Measurements from ENCODE around the gene FNDC3B. TPM values are rescaled to one million over a fixed set of nuclear protein-coding genes. Genes with fewer than 3 reads are reported as not detected.
A peak's percentile ranks its signal among the peaks of the same experiment; 100 is the strongest.

FNDC3B gene
- total and polyA plus RNA-seq, 2 of the 8 experiments (the other 6 are each of a cell fraction or from before 2014, with no cell fraction given): 14.1 to 44.4 TPM

GRCh38 chr3:172174513-172175253 is 135.3 kb downstream of the FNDC3B start:
- peak overlapping the region in 1 of 4 experiments; percentile 39; a peak in 1 of 8 replicates for H3K4me3 ChIP-seq (ENCODE audit: extremely low read depth in 1 of 4, insufficient read depth in 2 of 4, low read depth in 3 of 4, low read length in 4 of 4)
- no peak overlapping the region for H4K5ac ChIP-seq (ENCODE audit: insufficient read length, low read depth, low read length)
- DNase-seq (ENCODE audit: low read depth in 1 of 2, low spot score in 2 of 2) (no peak), FAIRE-seq (no peak)
- H4K91ac ChIP-seq (replicated peaks; ENCODE audit: insufficient read length, low read length): no peak overlapping the region
- WGBS, 2 experiments (ENCODE audit: extremely low coverage in 1 of 2, insufficient coverage in 1 of 2, insufficient read length in 1 of 2, insufficient replicate concordance in 2 of 2, low coverage in 1 of 2, low lambda C conversion rate in 2 of 2, missing lambda C conversion rate in 1 of 2): 27% methylated on average over 6 of the region's 7 CpGs; no CpG with 5 or more reads in 1 of the 2 experiments
- H3K27me3 ChIP-seq (replicated peaks in 1 of 4; ENCODE audit: control insufficient read depth in 3 of 4, extremely low read depth in 1 of 4, insufficient read depth in 3 of 4, low read length in 3 of 4): no peaks in the 10 kb centered on the region
- H3K9me3 ChIP-seq (ENCODE audit: insufficient read depth in 2 of 2, low read depth in 1 of 2, low read length in 1 of 2): no peaks in the 10 kb centered on the region
- no peak overlapping the region for H4K8ac ChIP-seq (ENCODE audit: extremely low read depth, insufficient read depth, low read length)
- POLR2A ChIA-PET (ENCODE audit: partially characterized antibody): interaction anchor here (0.9 to 1.0 kb wide), 2 partner anchors 20 to 34 kb away, joined by 3 read pairs; no protein-coding TSS in a partner anchor
- H2BK120ac ChIP-seq (replicated peaks; ENCODE audit: low read depth, low read length): no peak overlapping the region
- no peak overlapping the region for H3K23ac ChIP-seq (ENCODE audit: insufficient read length)
- H3K79me1 ChIP-seq (ENCODE audit: low read depth, low read length): peaks cover 2% of the 10 kb centered on the region; the same call in 1 of the 2 replicates
- peaks cover 4 to 62% of the 10 kb centered on the region in 2 experiments for H3K79me2 ChIP-seq (ENCODE audit: control insufficient read depth in 1 of 2, insufficient read depth in 2 of 2, low read length in 2 of 2)
- no peak overlapping the region for H3K4ac ChIP-seq (replicated peaks; ENCODE audit: insufficient read length, low read depth, low read length)
- H2AFZ ChIP-seq (ENCODE audit: low read length): no peak overlapping the region
- H4K20me1 ChIP-seq (replicated peaks in 1 of 2; ENCODE audit: control insufficient read depth in 1 of 2, insufficient read depth in 2 of 2, low read length in 2 of 2): peaks cover 0 to 2% of the 10 kb centered on the region in 2 experiments
- H2BK12ac ChIP-seq (ENCODE audit: low read depth, low read length): peak overlapping the region; percentile 77; the same call in 1 of the 2 replicates
- H3K27ac ChIP-seq (ENCODE audit: low read depth, low read length): peak overlapping the region; percentile 50; the same call in 1 of the 2 replicates
- no peaks in the 10 kb centered on the region; a peak in 1 of 8 replicates for H3K36me3 ChIP-seq (ENCODE audit: control insufficient read depth in 2 of 4, insufficient read depth in 4 of 4, low read length in 3 of 4)
- no peak overlapping the region for H2BK20ac ChIP-seq (ENCODE audit: low read length)
- CTCF ChIA-PET (ENCODE audit: partially characterized antibody): interaction anchor here (1.1 kb wide), 1 partner anchor 11 kb away, joined by 3 read pairs; no protein-coding TSS in a partner anchor
- peaks cover 12 to 39% (median 23%) of the 10 kb centered on the region in 4 experiments; a peak in 5 of 7 replicates for H3K4me1 ChIP-seq (replicated peaks in 1 of 4; ENCODE audit: control insufficient read depth in 3 of 4, insufficient read depth in 4 of 4, low read length in 3 of 4)
- no peak overlapping the region for H2BK15ac ChIP-seq (ENCODE audit: low read length)
- H3K9ac ChIP-seq (replicated peaks in 1 of 4; ENCODE audit: extremely low read depth in 1 of 4, low read depth in 3 of 4, low read length in 3 of 4): no peak overlapping the region
- H3K4me2 ChIP-seq (ENCODE audit: insufficient read depth in 1 of 2, low read depth in 2 of 2, low read length in 2 of 2): peak overlapping the region; percentile 56 to 63
- no peak overlapping the region for H3K56ac ChIP-seq (replicated peaks; ENCODE audit: insufficient read length, low read depth, low read length)
- H3K18ac ChIP-seq (ENCODE audit: extremely low read depth, low read length): peak overlapping the region; percentile 85
- H3K23me2 ChIP-seq (ENCODE audit: low read depth, low read length): no peaks in the 10 kb centered on the region
- H2BK5ac ChIP-seq (ENCODE audit: low read depth, low read length): peak overlapping the region; percentile 89; the same call in 1 of the 2 replicates
- no peak overlapping the region for H2AK5ac ChIP-seq (ENCODE audit: low read depth, low read length)
- no peak overlapping the region for H3K14ac ChIP-seq (ENCODE audit: insufficient read length)
- TF ChIP-seq RAD21 (IDR thresholded peaks at IDR 0.05 in 1 of 2, conservative IDR thresholded peaks at IDR 0.05 in 1 of 2; ENCODE audit: low read depth in 2 of 2, low read length in 2 of 2): no peak
- TF ChIP-seq POLR2A (IDR thresholded peaks at IDR 0.05; ENCODE audit: control extremely low read depth in 1 of 2, low read depth in 2 of 2, low read length in 2 of 2): no peak
- no peak for TF ChIP-seq NANOG (IDR thresholded peaks at IDR 0.05; ENCODE audit: insufficient read depth, low read depth, low read length, poor library complexity, severe bottlenecking)
- TF ChIP-seq GTF2F1 (IDR thresholded peaks at IDR 0.05; ENCODE audit: borderline replicate concordance, low read depth, low read length): no peak
- no peak for TF ChIP-seq CBX8 (IDR thresholded peaks at IDR 0.05; ENCODE audit: borderline replicate concordance, low read depth, low read length)
- no peak for TF ChIP-seq ATF2 (IDR thresholded peaks at IDR 0.05; ENCODE audit: low read length)
- TF ChIP-seq SRF (IDR thresholded peaks at IDR 0.05; ENCODE audit: low read depth, low read length): no peak
- TF ChIP-seq POU5F1 (IDR thresholded peaks at IDR 0.05; ENCODE audit: low read depth, low read length): no peak
- no peak for TF ChIP-seq GABPA (IDR thresholded peaks at IDR 0.05; ENCODE audit: borderline replicate concordance, insufficient read depth, low read length)
